GM10847 (cell line): ENCODE measurements around the gene SPR.

ENCODE experiments used
- POLR2A ChIP-seq: IDR thresholded peaks from 2 replicates; pipeline ENCODE4 v1.6.1; 2011; ENCODE audit not compliant: insufficient read length; ENCODE audit errors: extremely low read depth

SPR gene

GRCh38 chr2:72919414-72920317 lies 32.5 kb downstream of the SPR start:
- no peak for TF ChIP-seq POLR2A

- no peak for TF ChIP-seq POLR2A
Measured at GRCh38 chr2:72920318-72921087, 33.3 kb downstream of the SPR start.

GRCh38 chr2:72921088-72921851 lies 34.1 kb downstream of the SPR start:
- TF ChIP-seq POLR2A, result no peak

GRCh38 chr2:72921853-72922252 lies 34.6 kb downstream of the SPR start:
- no peak for TF ChIP-seq POLR2A

GRCh38 chr2:72923833-72924352 lies 36.7 kb downstream of the SPR start:
- no peak for TF ChIP-seq POLR2A

GRCh38 chr2:72924353-72925240 lies 37.4 kb downstream of the SPR start:
- no peak for TF ChIP-seq POLR2A

GRCh38 chr2:72925328-72925943 lies 38.2 kb downstream of the SPR start:
- TF ChIP-seq POLR2A, result no peak

GRCh38 chr2:72926368-72926767 lies 39.2 kb downstream of the SPR start:
- no peak for TF ChIP-seq POLR2A

- TF ChIP-seq POLR2A, result no peak
Measured at GRCh38 chr2:72926811-72927465, 39.7 kb downstream of the SPR start.

GRCh38 chr2:72927619-72928550 lies 40.7 kb downstream of the SPR start:
- no peak for TF ChIP-seq POLR2A

- TF ChIP-seq POLR2A, result no peak
Measured at GRCh38 chr2:72929010-72929409, 41.8 kb downstream of the SPR start.

GRCh38 chr2:72931280-72931910 lies 44.2 kb downstream of the SPR start:
- TF ChIP-seq POLR2A, result no peak
